SK-N-SH treated with all-trans-retinoic acid at 6 μM for 48 hours (cell line): ENCODE data around the gene SLC16A10.
"Not testable (repeated sequence)": the region's sequence is repeated elsewhere in the genome, so short reads cannot be mapped to it uniquely, and the experiment has no call there.

Experiments used
- POU6F1 ChIP-seq: fragments of 250-450 bp; sonication (Bioruptor Pico); IDR thresholded peaks from 2 replicates; pipeline ENCODE4 v1.8.0; 2021; ENCODE audit warnings: low read depth, mild to moderate bottlenecking, moderate library complexity, borderline replicate concordance
- ZFP3 ChIP-seq: fragments of 250-450 bp; sonication (Bioruptor Pico); IDR thresholded peaks from 2 replicates; pipeline ENCODE4 v1.5.0; 2020; ENCODE audit warnings: mild to moderate bottlenecking, moderate library complexity

- TF ChIP-seq ZFP3, POU6F1 (CRISPR knock-in tag): not testable (repeated sequence)
Observed at GRCh38 chr6:111189666-111190210, 102.4 kb downstream of the SLC16A10 start.
